ENCODE measurements around the gene PTPRCAP.

DNA sequence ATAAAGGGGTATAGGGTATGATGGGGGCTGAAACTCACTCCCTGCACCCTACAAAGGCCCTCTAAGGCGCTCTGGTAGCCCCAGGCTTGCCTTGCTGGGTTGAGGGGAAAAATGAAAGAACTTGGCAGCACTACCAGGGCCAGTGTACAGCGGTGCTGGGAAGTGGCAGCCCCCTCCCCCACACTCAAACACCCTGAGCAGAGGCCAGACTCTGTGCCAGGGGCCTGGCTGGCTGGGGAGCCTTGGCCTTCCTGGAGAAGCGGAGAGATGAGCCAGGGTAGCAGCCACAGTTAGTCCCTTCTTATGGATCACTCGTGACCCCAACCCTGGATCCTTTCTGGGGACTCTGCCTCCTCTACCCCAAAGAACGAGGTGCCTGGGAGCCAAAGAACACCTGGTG is 28.9 kb upstream of the PTPRCAP start:
- TF ChIP-seq, protein P1, sequence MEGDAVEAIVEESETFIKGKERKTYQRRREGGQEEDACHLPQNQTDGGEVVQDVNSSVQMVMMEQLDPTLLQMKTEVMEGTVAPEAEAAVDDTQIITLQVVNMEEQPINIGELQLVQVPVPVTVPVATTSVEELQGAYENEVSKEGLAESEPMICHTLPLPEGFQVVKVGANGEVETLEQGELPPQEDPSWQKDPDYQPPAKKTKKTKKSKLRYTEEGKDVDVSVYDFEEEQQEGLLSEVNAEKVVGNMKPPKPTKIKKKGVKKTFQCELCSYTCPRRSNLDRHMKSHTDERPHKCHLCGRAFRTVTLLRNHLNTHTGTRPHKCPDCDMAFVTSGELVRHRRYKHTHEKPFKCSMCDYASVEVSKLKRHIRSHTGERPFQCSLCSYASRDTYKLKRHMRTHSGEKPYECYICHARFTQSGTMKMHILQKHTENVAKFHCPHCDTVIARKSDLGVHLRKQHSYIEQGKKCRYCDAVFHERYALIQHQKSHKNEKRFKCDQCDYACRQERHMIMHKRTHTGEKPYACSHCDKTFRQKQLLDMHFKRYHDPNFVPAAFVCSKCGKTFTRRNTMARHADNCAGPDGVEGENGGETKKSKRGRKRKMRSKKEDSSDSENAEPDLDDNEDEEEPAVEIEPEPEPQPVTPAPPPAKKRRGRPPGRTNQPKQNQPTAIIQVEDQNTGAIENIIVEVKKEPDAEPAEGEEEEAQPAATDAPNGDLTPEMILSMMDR (conservative IDR thresholded peaks at IDR 0.05; ENCODE audit: low read depth, low read length), result no peak
- no peak for TF ChIP-seq EZH2 (IDR thresholded peaks at IDR 0.05; ENCODE audit: low read length, unreplicated experiment)
